Epithelial cell of proximal tubule (primary cell): Measurements from ENCODE around the gene SERPINC1. TPM values are rescaled to one million over a fixed set of nuclear protein-coding genes. Genes with fewer than 3 reads are reported as not detected.
"Not testable (repeated sequence)": the region's sequence is repeated elsewhere in the genome, so short reads cannot be mapped to it uniquely, and the experiment has no call there.

ENCODE experiments used
- DNase-seq: peaks from one replicate; pipeline ENCODE4 v3.0.0-alpha.2; 2011; ENCODE audit warnings: low read depth
- H3K4me3 ChIP-seq: 2 replicates; pipeline ENCODE4 v1.5.1; 2011; ENCODE audit warnings: low read depth, mild to moderate bottlenecking, low read length
- CTCF ChIP-seq: conservative IDR thresholded peaks from 2 replicates; pipeline ENCODE4 v1.5.1; 2012; ENCODE audit warnings: low read depth, mild to moderate bottlenecking, low read length
- total RNA-seq: library from RNA; depleted of rRNA; stranded (reverse); fragments of >200 nt; gene quantifications from 2 replicates; pipeline ENCODE4 v1.2.3, GENCODE V29; 2015

SERPINC1 gene
- not detected in 2 replicates for total RNA-seq

- no peak for TF ChIP-seq CTCF
- DNase-seq = no peak
- H3K4me3 ChIP-seq = no peak within 1 kb of the TSS
These were observed at the start of gene SERPINC1 for GRCh38 chr1:173917149-173917548. TSS of gene SERPINC1 (minus strand) at chr1:173917327. CDS start at chr1:173917259, 68 bp downstream.

DNA sequence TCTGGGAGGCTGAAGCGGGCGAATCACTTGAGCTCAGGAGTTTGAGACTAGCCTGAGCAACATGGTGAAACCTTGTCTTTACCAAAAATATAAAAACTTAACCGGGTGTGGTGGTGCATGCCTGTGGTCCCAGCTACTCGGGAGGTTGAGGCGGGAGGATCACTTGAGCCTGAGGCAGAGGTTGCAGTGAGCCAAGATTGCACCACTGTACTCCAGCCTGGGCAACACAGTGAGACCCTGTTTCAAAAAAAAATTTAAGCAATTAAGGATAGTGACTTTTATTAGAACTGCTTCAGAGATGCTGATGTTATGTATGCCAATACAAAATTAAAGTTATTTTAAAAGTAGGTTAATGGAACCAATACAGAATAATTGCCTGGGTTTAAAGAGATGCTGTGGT is 48.8 kb upstream of the SERPINC1 start:
- DNase-seq, H3K4me3 ChIP-seq: not testable (repeated sequence)

DNA sequence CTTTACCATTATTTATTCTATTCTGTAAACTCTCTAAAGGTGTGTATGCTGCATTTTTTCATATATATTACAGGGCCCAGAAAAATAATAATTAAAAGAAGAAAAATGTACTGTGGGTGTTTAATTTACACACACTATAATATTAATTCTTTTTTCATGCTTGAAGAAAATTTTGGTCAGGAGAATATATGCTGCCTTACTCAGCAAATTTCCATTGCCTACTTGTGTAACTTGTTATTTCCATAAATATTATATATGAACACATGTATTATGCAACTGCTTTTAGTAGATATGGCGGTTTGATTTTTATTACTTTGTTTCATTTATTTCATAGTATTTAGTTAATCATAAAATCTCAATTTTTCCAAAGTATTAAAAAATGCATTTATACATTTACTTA is 46.4 kb upstream of the SERPINC1 start:
- no peak for TF ChIP-seq CTCF
- no peak overlapping the region for H3K4me3 ChIP-seq
- DNase-seq = no peak

DNA sequence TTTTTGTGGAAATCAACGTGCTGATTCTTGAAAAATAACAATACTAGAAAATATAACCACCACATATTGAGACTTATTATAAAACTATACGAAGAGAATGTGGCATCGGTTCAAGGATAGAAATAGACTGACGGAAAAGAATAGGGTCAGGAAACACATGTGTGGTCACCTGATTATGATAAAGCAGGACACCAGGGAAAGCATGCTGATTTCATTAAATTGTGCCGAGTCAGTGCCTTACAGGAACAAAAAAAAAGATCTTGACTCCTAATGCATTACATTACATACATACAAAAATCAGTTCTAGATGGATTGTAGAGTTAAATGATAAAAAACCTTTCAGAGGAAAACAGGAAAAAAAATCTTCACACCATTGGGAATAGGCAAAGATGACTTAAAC is 43.5 kb upstream of the SERPINC1 start:
- DNase-seq = no peak
- no peak for TF ChIP-seq CTCF
- no peak overlapping the region for H3K4me3 ChIP-seq

DNA sequence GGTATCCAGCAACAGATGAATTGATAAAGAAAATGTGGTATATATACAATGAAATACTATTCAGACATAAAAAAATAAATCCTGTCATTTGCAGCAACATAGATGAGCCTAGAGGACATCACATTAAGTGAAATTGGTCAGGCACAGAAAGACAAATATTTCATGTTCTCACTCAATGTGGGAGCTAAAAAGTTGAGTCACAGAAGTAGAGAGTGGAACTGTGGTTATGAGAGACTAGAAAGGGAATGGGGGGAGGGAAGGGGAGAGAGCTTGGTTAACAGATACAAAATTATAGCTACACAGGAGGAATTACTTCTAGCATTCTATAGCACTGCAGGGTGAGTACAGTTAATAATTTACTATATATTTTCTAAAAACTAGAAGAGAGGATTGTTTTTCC is 37.1 kb upstream of the SERPINC1 start:
- no peak for DNase-seq
- no peak overlapping the region for H3K4me3 ChIP-seq
- no peak for TF ChIP-seq CTCF

GRCh38 chr1:173948594-173948993 is 31.5 kb upstream of the SERPINC1 start:
- DNase-seq = no peak
- no peak for TF ChIP-seq CTCF
- H3K4me3 ChIP-seq = no peak overlapping the region

GRCh38 chr1:173946380-173946921 is 29.3 kb upstream of the SERPINC1 start:
- DNase-seq = no peak

More at GRCh38 chr1:173946380-173946921, 29.3 kb upstream of the SERPINC1 start:
- no peak overlapping the region for H3K4me3 ChIP-seq
- TF ChIP-seq CTCF = no peak
